GM23338 (cell line): ENCODE measurements around the gene PPP1R16B. TPM values are rescaled to one million over a fixed set of nuclear protein-coding genes. Genes with fewer than 3 reads are reported as not detected.

Experiments used
- ATAC-seq: fragments of 200-7000 bp; cut with Tn5 transposase; 3 replicates; pipeline ENCODE4 v1.9.1; 2020
- DNase-seq: peaks from one replicate; pipeline ENCODE4 v3.0.0-alpha.2; 2015; ENCODE audit warnings: low spot score
- H2AFZ ChIP-seq: fragments of 200-600 bp; sonication (generic); 2 replicates; pipeline ENCODE4 v1.8.0; 2016; ENCODE audit warnings: antibody characterized with exemption, mild to moderate bottlenecking, moderate library complexity
- H3F3A ChIP-seq: fragments of 200-600 bp; sonication (generic); replicated peaks from 2 replicates; pipeline ENCODE4 v1.8.0; 2017; ENCODE audit warnings: antibody characterized with exemption, mixed run types, low read depth
- H3K27ac ChIP-seq: fragments of 200-600 bp; sonication (generic); 2 replicates; pipeline ENCODE4 v1.6.1; 2016; ENCODE audit warnings: low read depth
- H3K27me3 ChIP-seq: fragments of 200-600 bp; sonication (generic); 2 replicates; pipeline ENCODE4 v1.8.0; 2016; ENCODE audit warnings: mild to moderate bottlenecking, mixed run types, moderate library complexity; ENCODE audit not compliant: insufficient read depth
- H3K36me3 ChIP-seq: fragments of 200-600 bp; sonication (generic); 2 replicates; pipeline ENCODE4 v1.8.0; 2016; ENCODE audit warnings: mild to moderate bottlenecking; ENCODE audit not compliant: insufficient read depth
- H3K4me1 ChIP-seq: fragments of 200-600 bp; sonication (generic); 2 replicates; pipeline ENCODE4 v1.8.0; 2016; ENCODE audit warnings: mild to moderate bottlenecking, moderate library complexity; ENCODE audit not compliant: insufficient read depth
- H3K4me2 ChIP-seq: fragments of 200-600 bp; sonication (generic); 2 replicates; pipeline ENCODE4 v1.7.1; 2017; ENCODE audit warnings: mixed run types
- H3K4me3 ChIP-seq: fragments of 200-600 bp; sonication (generic); 2 replicates; pipeline ENCODE4 v1.6.1; 2016; ENCODE audit warnings: mixed run types
- H3K79me2 ChIP-seq: fragments of 200-600 bp; sonication (generic); replicated peaks from 2 replicates; pipeline ENCODE4 v1.8.0; 2017; ENCODE audit warnings: mild to moderate bottlenecking; ENCODE audit not compliant: insufficient read depth
- H3K9me2 ChIP-seq: fragments of 200-600 bp; sonication (generic); 2 replicates; pipeline ENCODE4 v1.8.0; 2017; ENCODE audit not compliant: insufficient read depth
- H4K20me1 ChIP-seq: fragments of 200-600 bp; sonication (generic); replicated peaks from 2 replicates; pipeline ENCODE4 v1.8.0; 2017; ENCODE audit warnings: mild to moderate bottlenecking; ENCODE audit not compliant: insufficient read depth
- H3K27ac Mint-ChIP-seq: 2 replicates; pipeline ENCODE4 v1.8.0; 2020; ENCODE audit warnings: inconsistent platforms, mild to moderate bottlenecking, moderate library complexity, mixed read lengths
- H3K27me3 Mint-ChIP-seq: 3 replicates; pipeline ENCODE4 v1.8.0; 2022; ENCODE audit warnings: low read depth, mild to moderate bottlenecking, moderate library complexity, mixed read lengths, inconsistent platforms; ENCODE audit not compliant: insufficient read depth, poor library complexity
- H3K36me3 Mint-ChIP-seq: 3 replicates; pipeline ENCODE4 v1.8.0; 2021; ENCODE audit warnings: low read depth, mild to moderate bottlenecking, inconsistent platforms, moderate library complexity, mixed read lengths
- H3K4me1 Mint-ChIP-seq: 3 replicates; pipeline ENCODE4 v1.8.0; 2020; ENCODE audit warnings: mild to moderate bottlenecking, inconsistent platforms, mixed read lengths
- H3K4me3 Mint-ChIP-seq: 3 replicates; pipeline ENCODE4 v1.8.0; 2021; ENCODE audit warnings: moderate library complexity, mild to moderate bottlenecking, inconsistent platforms, mixed read lengths
- H3K9me3 Mint-ChIP-seq: 3 replicates; pipeline ENCODE4 v1.8.0; 2020; ENCODE audit warnings: moderate library complexity, mild to moderate bottlenecking, inconsistent platforms, mixed read lengths
- EZH2phosphoT487 ChIP-seq: fragments of 200-600 bp; sonication (generic); IDR thresholded peaks from one replicate; pipeline ENCODE4 v1.8.1; 2018; ENCODE audit warnings: antibody characterized with exemption; ENCODE audit not compliant: unreplicated experiment
- JUNB ChIP-seq: IDR thresholded peaks from one replicate; pipeline ENCODE4 v1.6.1; 2016; ENCODE audit warnings: antibody characterized with exemption; ENCODE audit not compliant: unreplicated experiment
- NANOG ChIP-seq: IDR thresholded peaks from 2 replicates; pipeline ENCODE4 v1.6.1; 2016; ENCODE audit warnings: antibody characterized with exemption, borderline replicate concordance
- POLR2AphosphoS5 ChIP-seq: IDR thresholded peaks from 2 replicates; pipeline ENCODE4 v1.6.1; 2016; ENCODE audit warnings: antibody characterized with exemption, low read depth
- STAT1 ChIP-seq: IDR thresholded peaks from one replicate; pipeline ENCODE4 v1.6.1; 2016; ENCODE audit warnings: antibody characterized with exemption; ENCODE audit not compliant: unreplicated experiment
- ZNF114 ChIP-seq: fragments of 250-450 bp; sonication (Bioruptor Pico); IDR thresholded peaks from 2 replicates; pipeline ENCODE4 v1.5.0; 2020; ENCODE audit warnings: mild to moderate bottlenecking, moderate library complexity
- ZNF331 ChIP-seq: fragments of 250-450 bp; sonication (Bioruptor Pico); IDR thresholded peaks from 2 replicates; pipeline ENCODE4 v1.5.0; 2020; ENCODE audit warnings: low read depth, mild to moderate bottlenecking, moderate library complexity
- polyA plus RNA-seq: library from polyadenylated mRNA; unstranded; fragments of >200 nt; fragmentation: Nextera tagmentation; extraction: Ambion mirVana; gene quantifications from 2 replicates; pipeline ENCODE4 v1.2.1, GENCODE V29; 2016
- total RNA-seq: library from RNA; depleted of rRNA; stranded (reverse); fragments of >200 nt; shearing (Covaris generic); gene quantifications from 2 replicates; pipeline ENCODE4 v1.2.3, GENCODE V29; 2014
- TF ChIP-seq, protein P1 (sequence below): IDR thresholded peaks from one replicate; pipeline ENCODE4 v1.6.1; 2018; ENCODE audit warnings: antibody characterized with exemption; ENCODE audit not compliant: unreplicated experiment
- TF ChIP-seq, protein P2 (sequence below): IDR thresholded peaks from 2 replicates; pipeline ENCODE4 v1.6.1; 2016; ENCODE audit warnings: antibody characterized with exemption
- TF ChIP-seq, protein P3 (sequence below), 2 experiments: fragments of 200-600 bp in 1 of 2; sonication (generic) in 1 of 2; conservative IDR thresholded peaks; 2 replicates each; pipeline versions ENCODE4 v1.5.1 to v1.6.1; 2016 to 2017; ENCODE audit warnings: antibody characterized with exemption in 2 of 2, low read depth in 2 of 2, mild to moderate bottlenecking in 2 of 2, moderate library complexity in 1 of 2

Gene PPP1R16B
- total and polyA plus RNA-seq, 2 experiments from 2014 or later, result 1.6 to 11.5 TPM

DNA sequence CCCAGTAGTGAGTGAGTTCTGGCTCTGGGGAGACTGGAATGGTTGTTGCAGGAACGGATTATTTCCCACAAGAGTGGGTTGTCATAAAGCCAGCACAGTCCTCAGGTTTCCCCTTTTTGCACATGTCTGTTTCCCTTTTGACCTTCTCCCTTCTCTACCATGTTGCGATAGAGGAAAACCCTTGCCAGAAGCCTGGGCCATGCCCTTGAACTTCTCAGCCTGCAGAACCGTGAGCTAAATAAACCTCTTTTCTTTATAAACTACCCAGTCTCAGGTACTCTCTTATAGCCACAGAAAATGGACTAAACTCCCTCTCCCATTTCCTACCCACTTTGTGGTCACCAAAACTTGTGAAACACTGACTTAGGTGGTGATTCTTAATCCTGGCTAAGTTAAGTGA is 7.2 kb upstream of the PPP1R16B start:
- Mint-ChIP-seq H3K36me3 (no peaks in the 10 kb centered on the region), H3K27me3 (peaks cover 4% of the 10 kb centered on the region)
- H3K27ac ChIP-seq, result no peak overlapping the region

DNA sequence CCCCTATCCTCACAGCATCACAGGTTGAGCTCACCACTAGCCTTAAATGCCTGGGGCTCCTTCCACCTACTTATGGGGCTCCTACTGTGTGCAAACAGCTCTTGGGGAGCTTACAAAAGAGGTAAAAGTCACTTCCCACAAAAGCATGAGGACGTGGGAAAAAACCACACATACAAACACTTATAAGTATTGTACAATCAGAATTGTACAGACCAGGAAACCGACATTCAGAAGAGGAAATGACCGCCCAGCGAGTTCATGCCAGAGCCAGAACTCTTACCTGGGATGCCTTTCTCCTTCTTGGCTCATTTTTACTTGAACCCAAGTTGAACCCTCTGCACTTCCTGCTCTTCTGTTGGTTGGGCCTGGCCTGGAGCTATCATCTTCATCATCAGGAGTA is 6.3 kb upstream of the PPP1R16B start:
- no peak overlapping the region for H3K27ac ChIP-seq
- H3K27me3 Mint-ChIP-seq, result peaks cover 6% of the 10 kb centered on the region
- H4K20me1 ChIP-seq, result no peaks in the 10 kb centered on the region
- no peaks in the 10 kb centered on the region for H3K79me2 ChIP-seq
- H3K4me3 Mint-ChIP-seq, result no peak overlapping the region
- H3F3A ChIP-seq, result no peaks in the 10 kb centered on the region
- no peaks in the 10 kb centered on the region for H3K36me3 ChIP-seq
- H3K36me3 Mint-ChIP-seq, result no peaks in the 10 kb centered on the region
- H3K4me1 Mint-ChIP-seq, result peaks cover 7% of the 10 kb centered on the region; the same call in 2 of the 3 replicates
- peaks cover 7% of the 10 kb centered on the region for H3K4me1 ChIP-seq
- no peak overlapping the region for H2AFZ ChIP-seq
- no peak overlapping the region for H3K4me2 ChIP-seq
- no peaks in the 10 kb centered on the region for H3K9me2 ChIP-seq
- no peaks in the 10 kb centered on the region for H3K27me3 ChIP-seq
- DNase-seq (no peak), ATAC-seq (no peak)
- H3K4me3 ChIP-seq, result no peak overlapping the region
- no peak overlapping the region for H3K27ac Mint-ChIP-seq
- H3K9me3 Mint-ChIP-seq, result peaks cover 8% of the 10 kb centered on the region
- TF ChIP-seq NANOG (no peak), STAT1 (no peak), JUNB (no peak), POLR2AphosphoS5 (no peak), ZNF114 (CRISPR knock-in tag) (no peak), EZH2phosphoT487 (no peak), ZNF331 (no peak)
- TF ChIP-seq, protein P1, sequence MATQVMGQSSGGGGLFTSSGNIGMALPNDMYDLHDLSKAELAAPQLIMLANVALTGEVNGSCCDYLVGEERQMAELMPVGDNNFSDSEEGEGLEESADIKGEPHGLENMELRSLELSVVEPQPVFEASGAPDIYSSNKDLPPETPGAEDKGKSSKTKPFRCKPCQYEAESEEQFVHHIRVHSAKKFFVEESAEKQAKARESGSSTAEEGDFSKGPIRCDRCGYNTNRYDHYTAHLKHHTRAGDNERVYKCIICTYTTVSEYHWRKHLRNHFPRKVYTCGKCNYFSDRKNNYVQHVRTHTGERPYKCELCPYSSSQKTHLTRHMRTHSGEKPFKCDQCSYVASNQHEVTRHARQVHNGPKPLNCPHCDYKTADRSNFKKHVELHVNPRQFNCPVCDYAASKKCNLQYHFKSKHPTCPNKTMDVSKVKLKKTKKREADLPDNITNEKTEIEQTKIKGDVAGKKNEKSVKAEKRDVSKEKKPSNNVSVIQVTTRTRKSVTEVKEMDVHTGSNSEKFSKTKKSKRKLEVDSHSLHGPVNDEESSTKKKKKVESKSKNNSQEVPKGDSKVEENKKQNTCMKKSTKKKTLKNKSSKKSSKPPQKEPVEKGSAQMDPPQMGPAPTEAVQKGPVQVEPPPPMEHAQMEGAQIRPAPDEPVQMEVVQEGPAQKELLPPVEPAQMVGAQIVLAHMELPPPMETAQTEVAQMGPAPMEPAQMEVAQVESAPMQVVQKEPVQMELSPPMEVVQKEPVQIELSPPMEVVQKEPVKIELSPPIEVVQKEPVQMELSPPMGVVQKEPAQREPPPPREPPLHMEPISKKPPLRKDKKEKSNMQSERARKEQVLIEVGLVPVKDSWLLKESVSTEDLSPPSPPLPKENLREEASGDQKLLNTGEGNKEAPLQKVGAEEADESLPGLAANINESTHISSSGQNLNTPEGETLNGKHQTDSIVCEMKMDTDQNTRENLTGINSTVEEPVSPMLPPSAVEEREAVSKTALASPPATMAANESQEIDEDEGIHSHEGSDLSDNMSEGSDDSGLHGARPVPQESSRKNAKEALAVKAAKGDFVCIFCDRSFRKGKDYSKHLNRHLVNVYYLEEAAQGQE, result no peak
- TF ChIP-seq, protein P2, sequence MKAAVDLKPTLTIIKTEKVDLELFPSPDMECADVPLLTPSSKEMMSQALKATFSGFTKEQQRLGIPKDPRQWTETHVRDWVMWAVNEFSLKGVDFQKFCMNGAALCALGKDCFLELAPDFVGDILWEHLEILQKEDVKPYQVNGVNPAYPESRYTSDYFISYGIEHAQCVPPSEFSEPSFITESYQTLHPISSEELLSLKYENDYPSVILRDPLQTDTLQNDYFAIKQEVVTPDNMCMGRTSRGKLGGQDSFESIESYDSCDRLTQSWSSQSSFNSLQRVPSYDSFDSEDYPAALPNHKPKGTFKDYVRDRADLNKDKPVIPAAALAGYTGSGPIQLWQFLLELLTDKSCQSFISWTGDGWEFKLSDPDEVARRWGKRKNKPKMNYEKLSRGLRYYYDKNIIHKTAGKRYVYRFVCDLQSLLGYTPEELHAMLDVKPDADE, result no peak
- TF ChIP-seq, protein P3, sequence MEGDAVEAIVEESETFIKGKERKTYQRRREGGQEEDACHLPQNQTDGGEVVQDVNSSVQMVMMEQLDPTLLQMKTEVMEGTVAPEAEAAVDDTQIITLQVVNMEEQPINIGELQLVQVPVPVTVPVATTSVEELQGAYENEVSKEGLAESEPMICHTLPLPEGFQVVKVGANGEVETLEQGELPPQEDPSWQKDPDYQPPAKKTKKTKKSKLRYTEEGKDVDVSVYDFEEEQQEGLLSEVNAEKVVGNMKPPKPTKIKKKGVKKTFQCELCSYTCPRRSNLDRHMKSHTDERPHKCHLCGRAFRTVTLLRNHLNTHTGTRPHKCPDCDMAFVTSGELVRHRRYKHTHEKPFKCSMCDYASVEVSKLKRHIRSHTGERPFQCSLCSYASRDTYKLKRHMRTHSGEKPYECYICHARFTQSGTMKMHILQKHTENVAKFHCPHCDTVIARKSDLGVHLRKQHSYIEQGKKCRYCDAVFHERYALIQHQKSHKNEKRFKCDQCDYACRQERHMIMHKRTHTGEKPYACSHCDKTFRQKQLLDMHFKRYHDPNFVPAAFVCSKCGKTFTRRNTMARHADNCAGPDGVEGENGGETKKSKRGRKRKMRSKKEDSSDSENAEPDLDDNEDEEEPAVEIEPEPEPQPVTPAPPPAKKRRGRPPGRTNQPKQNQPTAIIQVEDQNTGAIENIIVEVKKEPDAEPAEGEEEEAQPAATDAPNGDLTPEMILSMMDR (conservative IDR thresholded peaks at IDR 0.05; ENCODE audit: low read depth in 2 of 2), result no peak

More for the DNA sequence above, 7.2 kb upstream of the PPP1R16B start:
- H3K9me3 Mint-ChIP-seq, result peaks cover 8% of the 10 kb centered on the region
- H3K4me2 ChIP-seq, result no peak overlapping the region
- H3F3A ChIP-seq, result no peaks in the 10 kb centered on the region
- no peak overlapping the region for H2AFZ ChIP-seq
- no peaks in the 10 kb centered on the region for H3K36me3 ChIP-seq
- TF ChIP-seq, protein P2, result no peak
- ATAC-seq (no peak), DNase-seq (no peak)
- no peaks in the 10 kb centered on the region for H3K27me3 ChIP-seq
- no peak overlapping the region for H3K4me3 Mint-ChIP-seq
- no peaks in the 10 kb centered on the region for H3K79me2 ChIP-seq
- H3K27ac Mint-ChIP-seq, result no peak overlapping the region
- no peak overlapping the region for H3K4me3 ChIP-seq
- no peaks in the 10 kb centered on the region for H3K4me1 ChIP-seq
- H3K9me2 ChIP-seq, result no peaks in the 10 kb centered on the region
- H3K4me1 Mint-ChIP-seq, result no peaks in the 10 kb centered on the region
- no peaks in the 10 kb centered on the region for H4K20me1 ChIP-seq
